K562 (cell line): ENCODE results near the gene GPR108. TPM values are rescaled to one million over a fixed set of nuclear protein-coding genes. Genes with fewer than 3 reads are reported as not detected.

Experiments
- ARID1B ChIP-seq: fragments of 450-650 bp; IDR thresholded peaks from 2 replicates; pipeline ENCODE4 v1.6.1; 2016; ENCODE audit warnings: antibody characterized with exemption, mild to moderate bottlenecking, inconsistent platforms
- GMEB1 ChIP-seq: fragments of 250-450 bp; sonication (Bioruptor Pico); IDR thresholded peaks from 2 replicates; pipeline ENCODE4 v1.4.0; 2020; ENCODE audit warnings: mild to moderate bottlenecking
- GTF2F1 ChIP-seq: IDR thresholded peaks from 2 replicates; pipeline ENCODE4 v1.6.1; 2011; ENCODE audit warnings: low read depth, low read length, improper control_type of control experiment
- HINFP ChIP-seq: fragments of 450-650 bp; conservative IDR thresholded peaks from 2 replicates; pipeline ENCODE4 v1.6.1; 2016; ENCODE audit warnings: missing genetic modification characterization, low read depth, mild to moderate bottlenecking, control low read depth, missing compliant biosample characterization
- KAT7 ChIP-seq: sonication (generic); formaldehyde crosslinking; IDR thresholded peaks from 2 replicates; pipeline ENCODE4 v1.8.0; 2022; ENCODE audit warnings: missing genetic modification reagents, mild to moderate bottlenecking, borderline replicate concordance
- LEF1 ChIP-seq: fragments of 450-650 bp; IDR thresholded peaks from 2 replicates; pipeline ENCODE4 v1.6.1; 2016; ENCODE audit warnings: mild to moderate bottlenecking
- MAFK ChIP-seq: IDR thresholded peaks from 2 replicates; pipeline ENCODE4 v1.6.1; 2011; ENCODE audit warnings: low read length, improper control_type of control experiment
- MAX ChIP-seq: sonication (generic); formaldehyde crosslinking; IDR thresholded peaks from 2 replicates; pipeline ENCODE4 v1.9.0; 2022; ENCODE audit warnings: mild to moderate bottlenecking, missing genetic modification reagents
- MCM2 ChIP-seq: fragments of 450-650 bp; IDR thresholded peaks from 2 replicates; pipeline ENCODE4 v1.6.1; 2017; ENCODE audit warnings: low read depth, mild to moderate bottlenecking
- MECOM ChIP-seq: fragments of 250-450 bp; sonication (Bioruptor Pico); IDR thresholded peaks from 2 replicates; pipeline ENCODE4 v1.8.0; 2022; ENCODE audit warnings: inconsistent platforms
- MIER1 ChIP-seq: fragments of 450-650 bp; IDR thresholded peaks from 2 replicates; pipeline ENCODE4 v1.6.1; 2016; ENCODE audit warnings: antibody characterized with exemption, mild to moderate bottlenecking, low read depth
- NBN ChIP-seq: fragments of 450-650 bp; IDR thresholded peaks from 2 replicates; pipeline ENCODE4 v1.6.1; 2016; ENCODE audit warnings: low read depth, mild to moderate bottlenecking
- NCOR1 ChIP-seq: fragments of 450-650 bp; IDR thresholded peaks from 2 replicates; pipeline ENCODE4 v1.6.1; 2016; ENCODE audit warnings: mild to moderate bottlenecking, moderate library complexity
- PHF20 ChIP-seq: fragments of 450-650 bp; IDR thresholded peaks from 2 replicates; pipeline ENCODE4 v1.6.1; 2018; ENCODE audit not compliant: partially characterized antibody
- PPARD ChIP-seq: fragments of 250-450 bp; sonication (Bioruptor Pico); IDR thresholded peaks from 2 replicates; pipeline ENCODE4 v1.8.0; 2022; ENCODE audit warnings: inconsistent platforms, mild to moderate bottlenecking, moderate library complexity
- SP2 ChIP-seq: IDR thresholded peaks from 2 replicates; pipeline ENCODE4 v1.6.1; 2011; ENCODE audit warnings: mild to moderate bottlenecking, low read depth, low read length, moderate library complexity; ENCODE audit not compliant: poor library complexity, severe bottlenecking; ENCODE audit errors: extremely low read depth
- TCF3 ChIP-seq: sonication (generic); formaldehyde crosslinking; IDR thresholded peaks from 2 replicates; pipeline ENCODE4 v1.4.0; 2020; ENCODE audit warnings: mild to moderate bottlenecking, missing genetic modification reagents
- ZMIZ1 ChIP-seq, 2 experiments: fragments of 150-350 bp in 1 of 2; IDR thresholded peaks; 2 replicates each; pipeline ENCODE4 v1.6.1; 2012 to 2016; ENCODE audit warnings: low read depth in 2 of 2, low read length in 2 of 2, mild to moderate bottlenecking in 1 of 2, moderate library complexity in 1 of 2
- ZNF212 ChIP-seq: fragments of 450-650 bp; formaldehyde crosslinking; IDR thresholded peaks from 2 replicates; pipeline ENCODE4 v1.4.0; 2020; ENCODE audit warnings: mild to moderate bottlenecking
- ZNF449 ChIP-seq: fragments of 250-450 bp; sonication (Bioruptor Pico); IDR thresholded peaks from 2 replicates; pipeline ENCODE4 v1.8.0; 2022; ENCODE audit warnings: moderate library complexity, mild to moderate bottlenecking, inconsistent platforms
- polyA plus RNA-seq, 8 experiments: library from polyadenylated mRNA; depleted of rRNA in 4 of 8; stranded (reverse) in 5 of 8; unstranded in 3 of 8; fragments of >200 nt; fragmentation: Nextera tagmentation in 2 of 8; fragmentation: Illumina TruSeq in 1 of 8; extraction: Ambion mirVana in 2 of 8; extraction: Trizol in 1 of 8; gene quantifications; 2 replicates each; pipeline versions ENCODE4 v1.2.1 to v1.2.3, GENCODE V29; 2011 to 2014; ENCODE audit warnings: inconsistent platforms in 1 of 8, missing spikeins in 1 of 8
- total RNA-seq, 7 experiments: library from RNA; depleted of rRNA in 6 of 7; stranded (reverse); fragments of >200 nt in 6 of 7; fragmentation: Illumina TruSeq in 2 of 7; extraction: Trizol in 2 of 7; gene quantifications; 2 replicates each; pipeline versions ENCODE4 v1.2.1 to v1.2.3, GENCODE V29; 2011 to 2021; ENCODE audit warnings: low replicate concordance in 1 of 7

The GPR108 gene
- total and polyA plus RNA-seq, 9 of the 15 experiments (the other 6 are each of a cell fraction or from before 2014, with no cell fraction given), result 2.4 to 33.2 (median 24.4) TPM

- TF ChIP-seq HINFP (tag), result no peak
- TF ChIP-seq ARID1B, result peak; percentile 58
- TF ChIP-seq TCF3 (CRISPR knock-in tag), result peak; percentile 50
- no peak for TF ChIP-seq MAFK
- no peak for TF ChIP-seq MECOM (CRISPR knock-in tag)
- TF ChIP-seq KAT7 (CRISPR knock-in tag), result no peak
- no peak for TF ChIP-seq ZNF449
- no peak for TF ChIP-seq LEF1
- no peak for TF ChIP-seq GMEB1 (CRISPR knock-in tag)
- no peak for TF ChIP-seq MCM2
- TF ChIP-seq SP2, result no peak
- no peak for TF ChIP-seq PHF20
- TF ChIP-seq NBN, result no peak
- no peak for TF ChIP-seq PPARD (CRISPR knock-in tag)
- TF ChIP-seq MIER1, result no peak
- peak; percentile 86 for TF ChIP-seq MAX (CRISPR knock-in tag)
- no peak for TF ChIP-seq ZMIZ1 (IDR thresholded peaks at IDR 0.05; ENCODE audit: low read depth in 2 of 2, low read length in 2 of 2)
- peak; percentile 46; the same call in 1 of the 2 replicates for TF ChIP-seq NCOR1
- no peak; the same call in 1 of the 2 replicates for TF ChIP-seq ZNF212 (CRISPR knock-in tag)
- TF ChIP-seq GTF2F1, result no peak
Observed at GRCh38 chr19:6739883-6740588, 2.7 kb upstream of the GPR108 start (continued).
